A549 (cell line): Measurements from ENCODE around the gene FGFR2. TPM values are rescaled to one million over a fixed set of nuclear protein-coding genes. Genes with fewer than 3 reads are reported as not detected.
A peak's percentile ranks its signal among the peaks of the same experiment; 100 is the strongest.

Source experiments
- ATAC-seq, 2 experiments: fragments of 200-7000 bp in 1 of 2; fragments of >200 bp in 1 of 2; cut with Nextera tagmentation in 1 of 2; cut with Tn5 transposase in 1 of 2; 3 replicates each; pipeline versions ENCODE4 v1.8.0 to v1.9.1; 2018 to 2020; ENCODE audit warnings: mild to moderate bottlenecking in 1 of 2, moderate library complexity in 1 of 2
- CTCF ChIA-PET: fragments of 300-600 bp; sonication (Branson Sonifier 250); formaldehyde crosslinking; extraction: SDS; loops from one replicate; lab custom pipeline; 2021; ENCODE audit warnings: antibody characterized with exemption, inconsistent platforms; lab: Yijun Ruan, JAX
- POLR2A ChIA-PET: fragments of 350-600 bp; formaldehyde crosslinking; extraction: SDS; loops from one replicate; lab custom pipeline; 2021; ENCODE audit warnings: antibody characterized with exemption, inconsistent platforms; lab: Yijun Ruan, JAX
- DNase-seq, 2 experiments: peaks; one replicate each; pipeline versions ENCODE4 v3.0.0 to v3.0.0-alpha.2; 2011 to 2016; ENCODE audit warnings: low read depth in 1 of 2, low spot score in 1 of 2
- FAIRE-seq: peaks from 2 replicates; lab custom pipeline; 2011; peaks lifted over from hg19 to GRCh38; lab: Jason Lieb, UNC
- H3K27ac ChIP-seq, 2 experiments: fragments of >200 bp; sonication (Bioruptor Twin); formaldehyde crosslinking; 3 replicates each; pipeline ENCODE4 v1.5.1; 2016 to 2017
- H3K4me1 ChIP-seq: fragments of >200 bp; sonication (Bioruptor Twin); formaldehyde crosslinking; 3 replicates; pipeline ENCODE4 v1.6.1; 2016
- H3K4me2 ChIP-seq: fragments of >200 bp; sonication (Bioruptor Twin); formaldehyde crosslinking; 3 replicates; pipeline ENCODE4 v1.6.1; 2016
- H3K4me3 ChIP-seq: fragments of >200 bp; sonication (Bioruptor Twin); formaldehyde crosslinking; 3 replicates; pipeline ENCODE4 v1.5.1; 2016
- H3K9me3 ChIP-seq: fragments of >200 bp; sonication (Bioruptor Twin); formaldehyde crosslinking; 3 replicates; pipeline ENCODE4 v1.6.1; 2016
- CBX2 ChIP-seq: fragments of 200-600 bp; sonication (generic); IDR thresholded peaks from 2 replicates; pipeline ENCODE4 v1.6.1; 2016; ENCODE audit warnings: low read depth, mild to moderate bottlenecking, borderline replicate concordance
- CHD4 ChIP-seq: fragments of 200-600 bp; sonication (generic); IDR thresholded peaks from 2 replicates; pipeline ENCODE4 v1.6.1; 2016; ENCODE audit warnings: antibody characterized with exemption, mild to moderate bottlenecking, borderline replicate concordance
- ESRRA ChIP-seq: fragments of 150-350 bp; IDR thresholded peaks from 2 replicates; pipeline ENCODE4 v1.6.1; 2014; ENCODE audit warnings: mild to moderate bottlenecking, low read length, borderline replicate concordance
- FOSB ChIP-seq: fragments of 250-450 bp; sonication (Bioruptor Pico); IDR thresholded peaks from 2 replicates; pipeline ENCODE4 v1.5.0; 2020; ENCODE audit warnings: mild to moderate bottlenecking, moderate library complexity
- FOXS1 ChIP-seq: fragments of 250-450 bp; sonication (Bioruptor Pico); IDR thresholded peaks from 2 replicates; pipeline ENCODE4 v1.5.0; 2020; ENCODE audit warnings: mild to moderate bottlenecking, moderate library complexity
- JUNB ChIP-seq: fragments of >200 bp; sonication (Bioruptor Twin); formaldehyde crosslinking; IDR thresholded peaks from 2 replicates; pipeline ENCODE4 v1.6.1; 2016
- KDM1A ChIP-seq: fragments of 200-600 bp; sonication (generic); IDR thresholded peaks from 2 replicates; pipeline ENCODE4 v1.6.1; 2016; ENCODE audit warnings: low read depth, mild to moderate bottlenecking
- MAFK ChIP-seq: fragments of 450-650 bp; IDR thresholded peaks from 2 replicates; pipeline ENCODE4 v1.6.1; 2014; ENCODE audit not compliant: partially characterized antibody
- MAZ ChIP-seq: fragments of 150-350 bp; IDR thresholded peaks from 2 replicates; pipeline ENCODE4 v1.6.1; 2014; ENCODE audit warnings: antibody characterized with exemption, low read depth, low read length, borderline replicate concordance
- NFE2L2 ChIP-seq: fragments of 150-350 bp; conservative IDR thresholded peaks from 2 replicates; pipeline ENCODE4 v1.6.1; 2014; ENCODE audit warnings: low read length
- NPAS2 ChIP-seq: fragments of 250-450 bp; sonication (Bioruptor Pico); IDR thresholded peaks from 2 replicates; pipeline ENCODE4 v1.8.0; 2022; ENCODE audit warnings: mild to moderate bottlenecking, moderate library complexity, borderline replicate concordance
- POLR2AphosphoS2 ChIP-seq: conservative IDR thresholded peaks from 2 replicates; pipeline ENCODE4 v1.6.1; 2012; ENCODE audit warnings: low read length, improper control_type of control experiment, inconsistent platforms
- RARB ChIP-seq: fragments of 250-450 bp; sonication (Bioruptor Pico); IDR thresholded peaks from 2 replicates; pipeline ENCODE4 v1.8.0; 2021; ENCODE audit warnings: mild to moderate bottlenecking, moderate library complexity
- RFX5 ChIP-seq: fragments of 450-650 bp; IDR thresholded peaks from 2 replicates; pipeline ENCODE4 v1.7.1; 2014; ENCODE audit warnings: antibody characterized with exemption, mild to moderate bottlenecking, moderate library complexity
- SMC3 ChIP-seq: fragments of >200 bp; sonication (Bioruptor Twin); formaldehyde crosslinking; IDR thresholded peaks from 3 replicates; pipeline ENCODE4 v1.6.1; 2018; ENCODE audit warnings: inconsistent platforms
- TP53 ChIP-seq: fragments of 250-450 bp; sonication (Bioruptor Pico); IDR thresholded peaks from 2 replicates; pipeline ENCODE4 v1.5.0; 2021; ENCODE audit warnings: mild to moderate bottlenecking, moderate library complexity
- ZC3H11A ChIP-seq: fragments of 450-650 bp; IDR thresholded peaks from 2 replicates; pipeline ENCODE4 v1.6.1; 2014; ENCODE audit warnings: antibody characterized with exemption, mild to moderate bottlenecking
- WGBS: methylation state at CpG from one replicate; pipeline ENCODE4 v1.1.6; 2017; ENCODE audit errors: missing lambda C conversion rate; 5-methylcytosine and 5-hydroxymethylcytosine counted together
- polyA plus RNA-seq, 4 experiments: library from polyadenylated mRNA; depleted of rRNA in 3 of 4; stranded (reverse); fragments of >200 nt; fragmentation: RNase III in 1 of 4; extraction: RNeasy Plus Mini Kit Qiagen cat#74134 plus additional on column Dnase treatment in 1 of 4; gene quantifications; 2 replicates in 3 of 4; 3 replicates in 1 of 4; pipeline ENCODE4 v1.2.3, GENCODE V29; 2011 to 2017
- TF ChIP-seq, protein P1 (sequence below): fragments of 250-450 bp; sonication (Bioruptor Pico); IDR thresholded peaks from 2 replicates; pipeline ENCODE4 v1.5.0; 2021; ENCODE audit warnings: mild to moderate bottlenecking, moderate library complexity, borderline replicate concordance
- TF ChIP-seq, protein P2 (sequence below): fragments of >200 bp; sonication (Bioruptor Twin); formaldehyde crosslinking; IDR thresholded peaks from 3 replicates; pipeline ENCODE4 v1.5.1; 2016

The FGFR2 gene
- polyA plus RNA-seq, 2 of the 4 experiments (the other 2 are of a cell fraction): 0.16 to 0.22 TPM

GRCh38 chr10:121594623-121595350, 3.5 kb downstream of the FGFR2 start:
- Histone ChIP-seq H3K4me3 (no peak overlapping the region), H3K4me2 (no peak overlapping the region), H3K27ac (no peak overlapping the region), H3K4me1 (peaks cover 14% of the 10 kb centered on the region; the same call in 2 of the 3 replicates), H3K9me3 (no peaks in the 10 kb centered on the region)
- FAIRE-seq (no peak), ATAC-seq (no peak), DNase-seq (no peak)
- ChIA-PET CTCF (interaction anchor here (3.4 kb wide), 1 partner anchor 14 kb away, joined by 16 read pairs; no protein-coding TSS in a partner anchor), POLR2A (no interaction called here)
- 73% methylated on average over 5 of the region's 5 CpGs for WGBS
- TF ChIP-seq TP53 (CRISPR knock-in tag) (no peak), ESRRA (no peak), FOSB (CRISPR knock-in tag) (no peak), POLR2AphosphoS2 (no peak), FOXS1 (no peak), JUNB (no peak), KDM1A (no peak), SMC3 (no peak), RFX5 (no peak)
- TF ChIP-seq, protein P1, sequence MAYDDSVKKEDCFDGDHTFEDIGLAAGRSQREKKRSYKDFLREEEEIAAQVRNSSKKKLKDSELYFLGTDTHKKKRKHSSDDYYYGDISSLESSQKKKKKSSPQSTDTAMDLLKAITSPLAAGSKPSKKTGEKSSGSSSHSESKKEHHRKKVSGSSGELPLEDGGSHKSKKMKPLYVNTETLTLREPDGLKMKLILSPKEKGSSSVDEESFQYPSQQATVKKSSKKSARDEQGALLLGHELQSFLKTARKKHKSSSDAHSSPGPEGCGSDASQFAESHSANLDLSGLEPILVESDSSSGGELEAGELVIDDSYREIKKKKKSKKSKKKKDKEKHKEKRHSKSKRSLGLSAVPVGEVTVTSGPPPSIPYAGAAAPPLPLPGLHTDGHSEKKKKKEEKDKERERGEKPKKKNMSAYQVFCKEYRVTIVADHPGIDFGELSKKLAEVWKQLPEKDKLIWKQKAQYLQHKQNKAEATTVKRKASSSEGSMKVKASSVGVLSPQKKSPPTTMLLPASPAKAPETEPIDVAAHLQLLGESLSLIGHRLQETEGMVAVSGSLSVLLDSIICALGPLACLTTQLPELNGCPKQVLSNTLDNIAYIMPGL: no peak
- TF ChIP-seq, protein P2, sequence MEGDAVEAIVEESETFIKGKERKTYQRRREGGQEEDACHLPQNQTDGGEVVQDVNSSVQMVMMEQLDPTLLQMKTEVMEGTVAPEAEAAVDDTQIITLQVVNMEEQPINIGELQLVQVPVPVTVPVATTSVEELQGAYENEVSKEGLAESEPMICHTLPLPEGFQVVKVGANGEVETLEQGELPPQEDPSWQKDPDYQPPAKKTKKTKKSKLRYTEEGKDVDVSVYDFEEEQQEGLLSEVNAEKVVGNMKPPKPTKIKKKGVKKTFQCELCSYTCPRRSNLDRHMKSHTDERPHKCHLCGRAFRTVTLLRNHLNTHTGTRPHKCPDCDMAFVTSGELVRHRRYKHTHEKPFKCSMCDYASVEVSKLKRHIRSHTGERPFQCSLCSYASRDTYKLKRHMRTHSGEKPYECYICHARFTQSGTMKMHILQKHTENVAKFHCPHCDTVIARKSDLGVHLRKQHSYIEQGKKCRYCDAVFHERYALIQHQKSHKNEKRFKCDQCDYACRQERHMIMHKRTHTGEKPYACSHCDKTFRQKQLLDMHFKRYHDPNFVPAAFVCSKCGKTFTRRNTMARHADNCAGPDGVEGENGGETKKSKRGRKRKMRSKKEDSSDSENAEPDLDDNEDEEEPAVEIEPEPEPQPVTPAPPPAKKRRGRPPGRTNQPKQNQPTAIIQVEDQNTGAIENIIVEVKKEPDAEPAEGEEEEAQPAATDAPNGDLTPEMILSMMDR: no peak

DNA sequence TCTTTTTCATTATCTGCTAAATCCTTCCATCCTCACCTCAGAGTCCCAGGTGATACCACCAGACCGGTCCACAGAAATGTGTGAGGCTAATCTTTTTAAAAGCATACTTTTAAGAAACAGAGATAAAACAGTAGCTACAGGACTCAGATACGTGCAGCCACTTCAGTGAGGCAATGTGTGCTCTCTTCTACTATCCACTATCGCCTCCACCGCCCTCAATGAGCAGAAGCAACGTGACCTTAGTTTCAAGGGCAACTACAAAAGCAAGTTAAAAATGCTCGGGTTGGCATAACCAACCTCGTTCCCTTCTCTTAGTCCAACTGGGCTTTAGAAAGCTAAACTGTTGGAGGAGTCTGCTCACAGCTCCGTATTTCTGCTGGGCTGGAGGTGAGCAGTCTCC, 4.2 kb downstream of the FGFR2 start:
- no peak for FAIRE-seq
- no peak for TF ChIP-seq ZC3H11A
- TF ChIP-seq CHD4: no peak
- TF ChIP-seq, all 56 proteins: peak for 0
- DNase-seq: no peak
- ATAC-seq: no peak
- Histone ChIP-seq H3K4me2 (no peak overlapping the region), H3K4me3 (no peak overlapping the region), H3K4me1 (peaks cover 13% of the 10 kb centered on the region; the same call in 2 of the 3 replicates), H3K27ac (no peak overlapping the region), H3K9me3 (no peaks in the 10 kb centered on the region)
- 46% methylated on average over 8 of the region's 8 CpGs for WGBS
- ChIA-PET CTCF (interaction anchor here (3.4 kb wide), 1 partner anchor 15 kb away, joined by 16 read pairs; no protein-coding TSS in a partner anchor), POLR2A (no interaction called here)

GRCh38 chr10:121593281-121594075, 4.8 kb downstream of the FGFR2 start:
- 59% methylated on average over 20 of the region's 20 CpGs for WGBS
- ATAC-seq: no peak
- FAIRE-seq: no peak
- H3K4me3 ChIP-seq: no peak overlapping the region
- no peak overlapping the region for H3K27ac ChIP-seq
- no peaks in the 10 kb centered on the region for H3K9me3 ChIP-seq
- H3K4me2 ChIP-seq: no peak overlapping the region
- H3K4me1 ChIP-seq: peaks cover 9% of the 10 kb centered on the region; the same call in 2 of the 3 replicates
- POLR2A ChIA-PET: no interaction called here
- CTCF ChIA-PET: interaction anchor here (3.4 kb wide), 1 partner anchor 15 kb away, joined by 16 read pairs; no protein-coding TSS in a partner anchor
- TF ChIP-seq CBX2 (no peak), MAFK (peak; percentile 18), NFE2L2 (no peak), NPAS2 (CRISPR knock-in tag) (no peak), RARB (CRISPR knock-in tag) (no peak), MAZ (no peak)
- TF ChIP-seq, protein P1: no peak
- no peak for DNase-seq
